GM12874 (cell line): Measurements from ENCODE around the gene TOX3.

Experiments
- CTCF ChIP-seq: IDR thresholded peaks from 2 replicates; pipeline ENCODE4 v1.5.1; 2011; ENCODE audit warnings: low read depth, mild to moderate bottlenecking, control low read depth, low read length, moderate library complexity; ENCODE audit not compliant: insufficient read depth

Gene TOX3

GRCh38 chr16:52532384-52532783 lies 14.6 kb downstream of the TOX3 start:
- TF ChIP-seq CTCF = no peak

DNA sequence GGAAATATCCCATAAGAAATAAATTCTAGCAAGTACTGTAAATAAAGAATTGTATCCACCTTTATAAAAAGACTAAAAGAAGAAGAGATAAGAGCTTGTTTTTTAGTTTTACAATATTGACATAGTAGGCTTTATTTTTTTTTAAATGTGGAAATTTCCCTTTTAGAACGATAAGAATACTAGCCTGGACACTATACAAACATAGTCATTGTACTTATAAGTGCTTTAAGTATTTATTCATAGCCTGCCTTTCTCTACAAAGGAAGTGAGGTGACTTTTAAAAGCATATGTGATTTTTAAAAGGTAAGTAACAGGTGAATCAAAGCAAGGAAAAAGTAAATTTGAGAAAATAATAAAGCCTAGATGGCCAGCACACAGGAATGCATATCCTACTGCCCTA lies 17.7 kb downstream of the TOX3 start:
- TF ChIP-seq CTCF = no peak

DNA sequence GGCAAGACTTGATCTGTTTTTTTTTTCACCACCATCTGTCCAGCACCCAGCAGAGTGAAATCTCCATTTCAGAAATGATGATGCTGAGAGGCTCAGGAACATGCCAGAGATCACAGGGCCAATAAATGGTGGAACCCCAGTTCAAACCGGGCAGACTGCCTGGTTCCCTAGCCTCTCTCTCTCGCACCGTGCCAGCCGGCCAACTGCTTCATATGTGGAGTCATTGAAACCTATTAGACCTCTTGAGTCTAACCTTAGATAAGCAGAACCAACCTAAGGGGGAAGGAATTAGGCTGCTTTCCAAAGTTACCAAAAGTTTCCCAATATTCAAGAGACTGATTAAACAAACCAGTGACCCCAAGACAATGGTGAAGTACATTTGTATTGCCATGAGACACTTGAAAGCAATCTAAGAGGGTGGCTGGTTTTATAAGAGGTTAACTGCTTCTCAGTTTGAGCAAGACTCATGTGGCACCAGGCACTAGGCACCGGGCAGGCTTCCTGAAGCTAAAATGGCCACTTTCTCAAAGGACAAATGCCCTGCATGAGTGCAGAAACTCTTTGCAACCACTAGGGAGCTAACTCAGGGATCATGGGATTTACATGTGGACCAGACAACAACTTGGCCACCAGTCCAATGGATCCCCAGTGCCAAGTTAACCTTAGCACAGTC lies 18.4 kb downstream of the TOX3 start:
- TF ChIP-seq CTCF = no peak

DNA sequence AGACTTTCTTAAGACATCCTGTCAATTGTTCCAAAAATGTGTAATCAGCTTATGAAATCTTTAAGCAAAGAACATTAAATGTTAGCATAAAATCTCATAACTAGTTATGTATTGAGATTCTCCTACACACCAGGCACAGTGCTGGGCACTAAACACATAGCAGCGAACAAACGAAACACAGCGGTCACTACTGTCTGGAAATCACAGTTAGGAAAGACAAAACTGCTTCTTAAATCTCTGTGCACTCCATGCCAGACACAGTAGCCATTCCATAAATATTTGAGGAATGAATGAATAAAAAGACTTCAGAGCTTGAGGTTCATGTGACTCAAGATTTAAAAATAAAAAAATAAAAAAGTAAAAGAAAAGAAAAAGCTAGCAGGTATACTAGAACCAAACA lies 20.1 kb downstream of the TOX3 start:
- no peak for TF ChIP-seq CTCF

DNA sequence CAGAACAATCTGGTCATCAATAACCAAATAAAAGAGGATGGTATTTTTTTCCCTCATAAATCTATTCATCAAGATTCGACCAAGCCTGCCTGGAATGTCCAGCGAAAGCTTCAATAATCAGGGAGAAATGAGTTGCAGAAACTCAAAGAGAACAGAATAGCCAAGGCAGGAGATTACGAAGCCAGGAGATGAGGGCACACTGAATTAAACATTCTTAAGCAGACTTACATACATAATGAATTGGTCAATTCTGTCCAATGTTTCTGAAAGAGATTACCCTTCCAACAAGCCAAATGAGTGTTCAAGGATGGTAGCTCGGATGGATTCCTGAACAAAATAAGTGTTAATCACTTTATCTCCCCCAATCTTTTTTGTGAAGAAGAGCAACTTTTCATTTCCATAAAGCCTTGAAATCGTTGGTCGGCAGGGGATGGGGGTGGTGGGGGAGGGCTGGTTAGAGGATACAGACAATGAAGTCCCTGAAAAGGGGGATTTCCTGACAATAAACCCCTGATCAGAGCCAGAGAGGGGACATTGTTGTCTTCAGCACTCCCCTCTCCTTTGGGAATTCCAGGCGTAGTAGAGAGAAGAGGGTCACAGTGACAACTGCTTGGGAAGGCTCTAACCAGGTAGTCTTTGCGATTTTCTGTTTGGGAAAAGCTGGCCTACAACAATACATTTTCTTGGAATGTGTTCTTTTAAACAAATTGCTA lies 20.7 kb downstream of the TOX3 start:
- no peak for TF ChIP-seq CTCF

GRCh38 chr16:52521570-52521969 lies 25.4 kb downstream of the TOX3 start:
- no peak for TF ChIP-seq CTCF

GRCh38 chr16:52518884-52519283 lies 28.1 kb downstream of the TOX3 start:
- no peak for TF ChIP-seq CTCF
